Jurkat, Clone E6-1 (cell line): ENCODE data around the gene PCYOX1L.

Source experiments
- DNase-seq: peaks from one replicate; pipeline ENCODE4 v3.0.0-alpha.2; 2011; ENCODE audit warnings: low read depth, low spot score
- H3K4me3 ChIP-seq: 2 replicates; pipeline ENCODE4 v1.5.1; 2011; ENCODE audit warnings: mild to moderate bottlenecking, low read length, control low read depth, moderate library complexity

The PCYOX1L gene

DNA sequence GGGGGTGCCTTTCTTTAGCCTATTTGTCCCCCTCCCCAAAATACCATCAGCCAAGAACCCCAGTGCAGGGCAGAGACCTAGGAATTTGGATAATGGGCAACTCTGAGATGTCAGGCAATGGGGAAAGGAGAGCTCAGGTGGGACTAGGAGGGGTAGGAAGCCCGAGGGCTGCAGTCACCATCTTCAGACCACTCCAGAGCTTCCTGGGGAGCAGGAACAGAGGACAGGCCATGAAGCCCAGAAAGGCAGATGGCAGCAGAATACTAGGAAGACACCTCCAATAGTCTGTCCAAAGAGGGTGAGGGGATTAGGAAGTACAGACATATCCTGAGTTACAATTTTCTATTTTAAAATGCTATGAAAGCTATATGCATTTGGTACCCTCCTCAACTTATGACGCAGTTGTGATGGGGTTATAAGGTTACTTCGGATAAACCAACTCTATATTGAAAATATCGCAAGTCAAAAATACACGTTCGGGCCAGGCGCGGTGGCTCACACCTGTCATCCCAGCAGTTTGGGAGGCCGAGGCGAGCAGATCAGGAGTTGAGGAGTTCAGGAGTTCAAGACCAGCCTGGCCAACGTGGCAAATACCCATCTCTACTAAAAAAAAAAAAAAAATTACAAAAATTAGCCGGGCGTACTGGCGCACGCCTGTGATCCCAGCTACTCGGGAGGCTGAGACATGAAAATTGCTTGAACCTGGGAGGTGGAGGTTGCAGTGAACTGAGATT is 55.8 kb downstream of the PCYOX1L start:
- no peak for DNase-seq
- no peak overlapping the region for H3K4me3 ChIP-seq

DNA sequence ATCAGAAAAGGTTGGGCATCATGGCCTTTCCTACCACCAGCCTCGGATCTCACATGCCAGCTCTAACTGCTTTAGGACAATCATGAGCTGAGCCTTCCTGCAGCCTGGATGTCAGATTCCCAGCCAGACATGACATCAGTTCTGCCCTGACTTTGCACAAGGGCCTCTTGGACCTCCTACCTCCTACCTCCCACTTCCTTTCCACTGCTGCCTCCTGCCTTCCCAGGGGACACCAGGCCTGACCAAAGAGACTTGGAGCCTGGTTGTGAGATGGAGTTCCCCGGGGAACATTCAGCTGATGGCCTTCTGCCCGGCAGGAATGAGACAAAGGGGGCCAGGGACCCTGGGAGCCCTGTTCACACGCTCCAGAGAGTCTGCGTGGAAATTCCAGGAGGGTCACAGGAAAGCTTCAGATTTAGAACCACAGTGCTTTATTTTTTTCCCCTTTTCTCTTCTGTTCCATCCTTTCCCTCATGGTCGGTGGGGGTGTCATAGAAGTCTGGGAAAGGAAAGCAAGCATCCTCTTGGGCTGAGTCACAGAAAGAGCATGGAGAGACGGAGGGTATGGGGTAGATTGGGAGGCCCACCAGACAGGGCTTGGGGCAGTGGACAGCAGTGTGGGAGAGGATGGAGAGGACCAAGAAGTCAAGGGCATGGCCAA is 56.7 kb downstream of the PCYOX1L start:
- no peak for DNase-seq
- H3K4me3 ChIP-seq = no peak overlapping the region

DNA sequence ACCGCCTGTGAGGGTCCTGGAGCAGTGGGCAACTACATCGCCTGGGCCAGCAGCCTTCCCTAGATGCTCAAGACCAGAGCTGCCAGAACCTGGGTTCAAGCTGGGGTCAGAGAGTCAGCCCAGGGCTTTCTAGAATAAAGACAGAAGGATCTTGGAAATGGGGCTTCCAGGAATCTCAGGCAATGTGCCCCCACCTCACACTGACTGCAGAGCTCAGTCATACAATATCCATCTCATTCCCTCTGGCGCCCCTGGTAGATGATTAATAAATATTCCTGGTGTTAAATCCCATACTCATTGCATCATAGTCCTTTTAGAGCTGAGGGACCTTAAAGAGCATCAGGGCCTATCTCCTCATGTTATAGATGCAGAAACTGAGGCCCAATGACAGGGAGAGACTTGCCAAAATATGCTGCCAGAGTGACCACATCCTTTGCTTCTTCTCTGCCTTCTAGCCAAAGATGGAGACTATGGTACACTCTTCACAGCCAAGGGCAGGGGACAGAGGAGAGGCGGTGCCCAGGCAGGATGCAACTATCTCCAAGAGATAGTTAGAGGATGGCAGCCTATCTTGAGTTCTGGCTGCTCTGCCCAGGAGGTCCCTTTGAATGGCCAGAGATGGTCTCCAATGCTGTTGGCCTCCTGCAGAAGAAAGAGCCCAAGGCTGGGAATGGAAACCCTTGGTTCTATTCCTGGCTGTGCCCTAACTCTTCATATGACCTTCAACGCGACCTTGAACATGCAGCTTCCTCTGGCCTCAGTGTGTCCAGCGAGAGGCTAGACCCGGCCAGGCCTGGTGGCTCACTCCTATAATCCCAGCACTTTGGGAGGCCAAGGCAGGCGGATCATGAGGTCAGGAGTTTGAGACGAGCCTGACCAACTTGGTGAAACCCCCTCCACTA is 57.5 kb downstream of the PCYOX1L start:
- H3K4me3 ChIP-seq = no peak overlapping the region
- DNase-seq = no peak

- DNase-seq = no peak
- H3K4me3 ChIP-seq = no peak overlapping the region
These were observed 59.3 kb downstream of the PCYOX1L start for GRCh38 chr5:149416987-149417710.

DNA sequence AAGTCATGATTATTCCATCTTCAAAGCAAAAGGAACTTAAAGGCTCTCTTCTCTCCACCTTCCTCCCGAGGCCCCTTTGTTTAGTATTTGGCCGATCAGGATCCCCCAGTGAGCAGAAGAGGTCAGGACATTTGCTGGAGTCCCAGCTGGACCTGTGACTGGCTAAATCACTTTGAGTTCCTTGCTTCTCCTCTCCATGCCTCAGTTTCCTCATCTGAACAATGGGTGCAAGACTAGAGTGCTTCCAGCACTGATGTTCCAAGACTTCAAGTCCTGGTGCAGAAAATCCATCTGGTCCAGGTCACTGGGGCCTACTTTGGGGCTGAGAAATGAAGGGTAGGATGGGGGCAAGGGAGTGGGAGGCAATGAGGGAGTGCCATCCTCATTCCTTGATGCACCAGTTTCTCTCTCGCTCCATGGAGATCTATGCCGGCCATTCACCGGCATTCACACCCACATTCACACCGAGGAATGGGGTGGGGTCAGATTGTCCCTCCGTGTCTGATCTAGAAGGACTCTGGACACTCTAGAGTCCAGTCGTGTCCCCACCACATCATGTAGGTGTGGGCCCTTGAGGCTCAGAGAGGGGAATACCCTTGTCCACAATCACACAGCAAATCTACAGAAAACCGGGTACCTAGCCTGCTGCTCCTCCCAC is 60.0 kb downstream of the PCYOX1L start:
- H3K4me3 ChIP-seq = no peak overlapping the region

DNA sequence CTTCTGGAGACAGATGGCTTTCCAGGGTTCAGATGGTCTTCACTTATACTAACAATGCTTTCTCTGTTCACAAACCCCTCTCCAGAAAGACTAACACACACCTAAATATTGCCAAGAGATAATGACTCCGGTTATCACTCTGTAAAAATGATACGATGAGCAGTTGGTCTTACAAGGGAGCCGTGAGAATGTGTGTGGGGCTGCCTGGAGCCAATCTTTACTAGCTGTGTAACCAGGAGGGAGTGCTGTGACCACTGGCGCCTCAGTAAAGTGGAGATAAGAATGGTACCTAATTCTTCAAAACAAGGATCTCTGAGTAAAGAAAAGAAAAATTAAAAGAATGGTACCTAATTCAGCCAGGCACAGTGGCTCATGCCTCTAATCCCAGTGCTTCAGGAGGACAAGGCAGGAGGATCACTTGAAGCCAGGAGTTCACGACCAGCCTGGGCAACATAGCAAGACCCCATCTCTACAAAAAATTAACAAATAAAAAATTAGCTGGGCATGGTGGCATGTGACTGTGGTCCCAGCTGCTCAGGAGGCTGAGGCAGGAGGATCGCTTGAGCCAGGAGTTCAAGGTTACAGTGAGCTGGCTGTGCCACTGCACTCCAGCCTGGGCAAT is 61.2 kb downstream of the PCYOX1L start:
- no peak overlapping the region for H3K4me3 ChIP-seq
- no peak for DNase-seq

More for the DNA sequence above, 60.0 kb downstream of the PCYOX1L start:
- DNase-seq = no peak
